Fibroblast of villous mesenchyme (primary cell): ENCODE measurements around the gene C1orf52. TPM values are rescaled to one million over a fixed set of nuclear protein-coding genes. Genes with fewer than 3 reads are reported as not detected.

Experiments
- DNase-seq: peaks from one replicate; pipeline ENCODE4 v3.0.0-alpha.2; 2010; ENCODE audit warnings: low read depth
- H3K4me3 ChIP-seq: 2 replicates; pipeline ENCODE4 v1.5.1; 2011; ENCODE audit warnings: low read depth, mild to moderate bottlenecking, low read length
- total RNA-seq: library from RNA; depleted of rRNA; stranded (reverse); fragments of >200 nt; gene quantifications from 2 replicates; pipeline ENCODE4 v1.2.3, GENCODE V29; 2012
- TF ChIP-seq, protein P1 (sequence below): IDR thresholded peaks from 2 replicates; pipeline ENCODE4 v1.5.1; 2012; ENCODE audit warnings: low read depth, mild to moderate bottlenecking, low read length; ENCODE audit not compliant: insufficient read depth

The C1orf52 gene
- total RNA-seq, 1 donor: 23.7 TPM

DNA sequence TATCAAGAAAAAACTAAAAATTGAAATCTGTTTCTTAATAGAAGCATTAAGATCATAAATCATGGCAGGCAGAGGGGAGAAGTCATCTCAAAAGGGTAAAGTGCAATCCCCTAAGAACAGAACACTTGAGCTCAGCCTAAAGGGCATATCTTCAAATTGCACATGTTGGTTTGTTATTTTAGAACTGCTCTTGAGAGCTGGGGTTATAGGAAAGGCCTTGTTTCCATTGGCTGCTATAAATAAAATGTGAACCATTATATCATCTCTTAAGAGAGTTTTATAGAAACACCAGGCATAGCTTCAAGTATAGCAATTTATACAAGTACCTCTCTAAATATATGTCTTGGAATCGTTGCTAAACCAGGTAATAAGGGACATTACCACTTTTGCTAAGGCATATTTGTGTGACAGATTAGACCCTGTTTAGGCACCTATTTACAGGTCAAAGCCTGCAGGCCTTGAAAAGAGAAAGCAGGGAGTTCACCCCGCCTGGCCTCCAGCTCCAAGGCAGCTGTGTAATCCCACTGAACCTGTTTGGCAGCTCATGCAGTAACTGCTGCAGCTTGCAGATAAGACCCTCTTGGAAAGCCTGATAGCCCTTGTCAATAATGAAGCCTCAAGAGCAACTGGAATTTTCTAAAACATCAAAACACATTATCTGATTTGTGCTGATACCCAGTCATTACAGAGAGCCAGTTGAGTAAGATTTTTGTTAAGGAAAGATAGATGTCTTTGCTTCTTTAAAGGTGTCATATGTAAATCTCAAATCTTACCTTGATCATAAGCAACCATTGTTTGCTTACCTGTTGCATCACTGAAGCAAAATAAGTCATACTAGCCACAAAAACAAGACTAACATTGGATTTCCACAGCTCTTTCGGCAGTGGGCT is 34.5 kb downstream of the C1orf52 start:
- no peak overlapping the region for H3K4me3 ChIP-seq
- TF ChIP-seq, protein P1, sequence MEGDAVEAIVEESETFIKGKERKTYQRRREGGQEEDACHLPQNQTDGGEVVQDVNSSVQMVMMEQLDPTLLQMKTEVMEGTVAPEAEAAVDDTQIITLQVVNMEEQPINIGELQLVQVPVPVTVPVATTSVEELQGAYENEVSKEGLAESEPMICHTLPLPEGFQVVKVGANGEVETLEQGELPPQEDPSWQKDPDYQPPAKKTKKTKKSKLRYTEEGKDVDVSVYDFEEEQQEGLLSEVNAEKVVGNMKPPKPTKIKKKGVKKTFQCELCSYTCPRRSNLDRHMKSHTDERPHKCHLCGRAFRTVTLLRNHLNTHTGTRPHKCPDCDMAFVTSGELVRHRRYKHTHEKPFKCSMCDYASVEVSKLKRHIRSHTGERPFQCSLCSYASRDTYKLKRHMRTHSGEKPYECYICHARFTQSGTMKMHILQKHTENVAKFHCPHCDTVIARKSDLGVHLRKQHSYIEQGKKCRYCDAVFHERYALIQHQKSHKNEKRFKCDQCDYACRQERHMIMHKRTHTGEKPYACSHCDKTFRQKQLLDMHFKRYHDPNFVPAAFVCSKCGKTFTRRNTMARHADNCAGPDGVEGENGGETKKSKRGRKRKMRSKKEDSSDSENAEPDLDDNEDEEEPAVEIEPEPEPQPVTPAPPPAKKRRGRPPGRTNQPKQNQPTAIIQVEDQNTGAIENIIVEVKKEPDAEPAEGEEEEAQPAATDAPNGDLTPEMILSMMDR: no peak
- DNase-seq: peak; percentile 78

GRCh38 chr1:85224295-85224694 is 35.2 kb downstream of the C1orf52 start:
- TF ChIP-seq, protein P1: no peak
- no peak for DNase-seq
- H3K4me3 ChIP-seq: no peak overlapping the region

GRCh38 chr1:85223334-85223733 is 36.1 kb downstream of the C1orf52 start:
- TF ChIP-seq, protein P1: no peak
- no peak overlapping the region for H3K4me3 ChIP-seq
- no peak for DNase-seq

DNA sequence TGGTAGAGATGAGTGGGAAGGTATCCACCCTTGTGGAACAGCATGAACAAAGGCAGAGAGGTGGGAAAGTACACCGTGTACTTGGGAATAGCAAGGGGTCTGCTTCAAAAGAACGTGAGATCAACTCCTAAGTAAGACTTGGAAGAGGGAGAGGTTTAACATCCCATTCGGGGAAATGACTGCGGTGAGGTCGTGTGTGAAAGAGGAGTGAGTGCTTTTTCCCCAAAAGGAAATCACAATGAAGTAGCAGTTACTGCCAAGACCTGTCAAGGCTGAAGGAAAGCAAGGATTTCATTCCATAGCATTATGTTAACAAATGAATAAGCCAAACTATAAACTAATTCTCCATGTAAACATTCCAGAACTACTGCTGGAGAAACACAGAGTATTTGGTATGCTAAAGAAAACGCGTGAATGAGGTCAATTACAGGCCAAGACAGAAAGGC is 38.7 kb downstream of the C1orf52 start:
- TF ChIP-seq, protein P1: no peak
- DNase-seq: peak; percentile 87
- no peak overlapping the region for H3K4me3 ChIP-seq

DNA sequence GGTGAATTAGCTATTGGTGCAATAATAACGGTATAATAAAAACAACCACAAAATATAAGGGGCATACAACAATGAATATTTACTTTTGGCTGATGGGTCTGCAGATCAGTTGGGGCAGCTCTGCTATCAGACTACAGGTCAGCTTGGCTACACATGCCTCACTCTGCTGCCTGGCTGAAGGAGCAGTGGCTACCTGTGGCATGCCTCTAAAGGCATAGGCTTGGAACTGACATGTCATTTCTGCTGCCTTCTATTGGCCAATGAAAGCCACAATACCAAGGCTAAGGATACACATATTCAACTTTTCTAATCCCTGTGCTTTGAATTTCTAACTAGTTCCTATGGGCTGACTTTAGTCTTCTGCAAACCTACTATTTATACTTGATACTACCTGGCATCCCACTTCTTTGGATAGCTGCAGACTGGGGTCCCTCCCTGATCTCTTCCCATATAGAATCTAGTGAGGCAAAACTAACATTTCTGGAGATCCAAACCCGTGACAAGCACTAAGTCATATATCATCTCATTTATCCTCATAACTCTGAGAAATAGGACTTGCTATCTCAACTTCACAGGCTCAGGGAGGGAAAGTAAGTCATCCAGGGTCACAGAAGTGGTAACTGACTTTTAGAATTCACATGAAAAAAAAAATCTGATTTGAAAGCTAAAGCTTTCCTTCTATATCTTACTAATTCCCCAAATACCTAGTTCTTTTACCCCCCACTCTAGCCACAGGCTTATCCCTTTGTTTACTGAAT is 39.4 kb downstream of the C1orf52 start:
- no peak overlapping the region for H3K4me3 ChIP-seq
- TF ChIP-seq, protein P1: no peak
- no peak for DNase-seq

GRCh38 chr1:85216697-85217096 is 42.8 kb downstream of the C1orf52 start:
- H3K4me3 ChIP-seq: no peak overlapping the region
- TF ChIP-seq, protein P1: no peak
- no peak for DNase-seq
